Pancreas (tissue), 10 donors: ENCODE data around the gene NOCT. TPM values are rescaled to one million over a fixed set of nuclear protein-coding genes. Genes with fewer than 3 reads are reported as not detected.

ENCODE experiments used
- ATAC-seq, 4 donors: fragments of 200-7000 bp; cut with Tn5 transposase; one replicate each; pipeline versions ENCODE4 v1.8.0 to v1.9.1; 2020; ENCODE audit warnings: mild to moderate bottlenecking in 4 of 4, moderate library complexity in 4 of 4
- DNase-seq, 6 donors: peaks; one replicate each; pipeline ENCODE4 v3.0.0-alpha.2; 2020
- FAIRE-seq: peaks from 2 replicates; lab custom pipeline; 2012; peaks lifted over from hg19 to GRCh38; lab: Jason Lieb, UNC
- H3K27ac ChIP-seq, 4 donors: fragments of 200-600 bp; sonication (generic); 1 replicate in 3 of 4; 2 replicates in 1 of 4; pipeline versions ENCODE4 v1.5.0 to v1.8.0; 2020
- H3K27me3 ChIP-seq, 4 donors: fragments of 200-600 bp; one replicate each; pipeline ENCODE4 v1.8.0; 2021
- H3K36me3 ChIP-seq, 3 donors: fragments of 200-600 bp; sonication (generic) in 1 of 3; one replicate each; pipeline versions ENCODE4 v1.5.0 to v1.8.0; 2020 to 2021
- H3K4me1 ChIP-seq, 3 donors: fragments of 200-600 bp; one replicate each; pipeline ENCODE4 v1.8.0; 2021
- H3K4me3 ChIP-seq, 4 donors: fragments of 200-600 bp; sonication (generic) in 2 of 4; one replicate each; pipeline versions ENCODE4 v1.5.0 to v1.8.0; 2020 to 2021
- H3K9me3 ChIP-seq, 4 donors: fragments of 200-600 bp; one replicate each; pipeline ENCODE4 v1.8.0; 2021
- WGBS, 2 donors: extraction: QIAGEN DNeasy Blood & Tissue Kit; methylation state at CpG; one replicate each; pipeline ENCODE4 v1.1.7; 2013; 5-methylcytosine and 5-hydroxymethylcytosine counted together
- intact Hi-C, 3 donors: fragments of 100-400 bp; cut with DNase I; formaldehyde crosslinking; loops; one replicate each; pipeline versions ENCODE4 v1.11.1 to v1.14.2; 2022
- polyA plus RNA-seq, 2 donors: library from polyadenylated mRNA; stranded (reverse); fragments of 200-250 nt; gene quantifications; one replicate each; pipeline ENCODE4 v1.2.3, GENCODE V29; 2013
- total RNA-seq, 6 donors: library from RNA; stranded (reverse); fragmentation: NEBNext Ultra II Directional in 4 of 6; extraction: Animal tissue kit (Norgen Biotek cat#: 25700) in 4 of 6; gene quantifications; one replicate each; pipeline versions ENCODE4 v1.2.1 to v1.2.4, GENCODE V29; 2021 to 2023
- TF ChIP-seq, protein P1 (sequence below), 4 donors: fragments of 200-600 bp; sonication (generic) in 3 of 4; IDR thresholded peaks; one replicate each; pipeline versions ENCODE4 v1.5.0 to v1.8.0; 2021; ENCODE audit warnings: antibody characterized with exemption in 4 of 4
- donor health status: healthy with polysubstance abuse.
- donor health status: DM: no; HTN: no; CAD: no; lungs with moderate emphysema.
- donor health status: DM: no; HTN: no; CAD: no.
- donor health status: control.
- donor health status: control.
- donor health status: Bipolar disorder and iron deficiency.
- donor health status: DM: yes; HTN: yes; CAD: no.
- donor health status: DM: no; HTN: no; CAD: no.
- donor health status: DM: no; HTN: no; CAD: no.
- donor health status: DM: yes; HTN: yes; CAD: no.

The NOCT gene, protein sequence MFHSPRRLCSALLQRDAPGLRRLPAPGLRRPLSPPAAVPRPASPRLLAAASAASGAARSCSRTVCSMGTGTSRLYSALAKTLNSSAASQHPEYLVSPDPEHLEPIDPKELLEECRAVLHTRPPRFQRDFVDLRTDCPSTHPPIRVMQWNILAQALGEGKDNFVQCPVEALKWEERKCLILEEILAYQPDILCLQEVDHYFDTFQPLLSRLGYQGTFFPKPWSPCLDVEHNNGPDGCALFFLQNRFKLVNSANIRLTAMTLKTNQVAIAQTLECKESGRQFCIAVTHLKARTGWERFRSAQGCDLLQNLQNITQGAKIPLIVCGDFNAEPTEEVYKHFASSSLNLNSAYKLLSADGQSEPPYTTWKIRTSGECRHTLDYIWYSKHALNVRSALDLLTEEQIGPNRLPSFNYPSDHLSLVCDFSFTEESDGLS
- total RNA-seq, result 1 to 10 TPM; 2.0 to 4.4 (median 3.3) TPM
- 1 to 10 TPM; 1.6 to 3.0 TPM for polyA plus RNA-seq

DNA sequence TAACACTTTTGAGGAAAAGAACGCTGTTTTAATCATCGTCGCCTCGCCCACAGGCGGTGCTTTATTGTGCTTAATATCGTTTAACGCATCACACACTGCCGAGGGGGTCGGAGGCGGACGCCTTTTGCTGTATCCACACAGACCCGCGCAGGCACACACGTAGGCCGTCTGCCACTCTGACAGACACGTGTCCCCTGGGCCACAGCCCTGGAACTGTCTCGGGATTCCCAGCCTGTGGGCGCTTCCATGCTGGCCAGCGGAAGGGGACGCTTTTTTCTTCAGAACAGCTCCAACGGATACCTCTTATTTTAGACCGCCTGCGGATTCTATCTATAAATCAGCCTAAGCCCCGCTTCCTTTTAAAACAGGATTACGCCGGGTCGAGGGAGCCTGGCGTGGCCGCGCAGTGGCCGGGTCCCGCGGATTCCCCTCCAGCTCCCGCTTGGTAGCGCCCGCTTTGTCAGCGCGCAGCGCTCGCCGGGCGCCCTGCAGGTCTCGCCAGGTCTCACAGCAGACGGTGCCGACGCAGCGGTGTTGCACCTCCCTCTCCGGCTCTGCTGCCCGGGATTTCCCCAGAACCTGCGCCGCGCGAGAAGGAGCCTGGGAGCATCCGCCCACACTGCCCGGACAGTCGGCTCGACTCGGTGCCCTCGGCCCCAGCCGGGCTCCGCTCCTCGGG lies at the start of gene NOCT:
Gene NOCT, plus strand, starts transcription at position 513 of the 679 bp plus-strand sequence. CDS start 201 bp downstream, outside the sequence.
- FAIRE-seq (no peak), ATAC-seq (peak; percentile 90 to 95 (median 92)), DNase-seq (peak; percentile 91 to 97 (median 94))
- TF ChIP-seq, protein P1, sequence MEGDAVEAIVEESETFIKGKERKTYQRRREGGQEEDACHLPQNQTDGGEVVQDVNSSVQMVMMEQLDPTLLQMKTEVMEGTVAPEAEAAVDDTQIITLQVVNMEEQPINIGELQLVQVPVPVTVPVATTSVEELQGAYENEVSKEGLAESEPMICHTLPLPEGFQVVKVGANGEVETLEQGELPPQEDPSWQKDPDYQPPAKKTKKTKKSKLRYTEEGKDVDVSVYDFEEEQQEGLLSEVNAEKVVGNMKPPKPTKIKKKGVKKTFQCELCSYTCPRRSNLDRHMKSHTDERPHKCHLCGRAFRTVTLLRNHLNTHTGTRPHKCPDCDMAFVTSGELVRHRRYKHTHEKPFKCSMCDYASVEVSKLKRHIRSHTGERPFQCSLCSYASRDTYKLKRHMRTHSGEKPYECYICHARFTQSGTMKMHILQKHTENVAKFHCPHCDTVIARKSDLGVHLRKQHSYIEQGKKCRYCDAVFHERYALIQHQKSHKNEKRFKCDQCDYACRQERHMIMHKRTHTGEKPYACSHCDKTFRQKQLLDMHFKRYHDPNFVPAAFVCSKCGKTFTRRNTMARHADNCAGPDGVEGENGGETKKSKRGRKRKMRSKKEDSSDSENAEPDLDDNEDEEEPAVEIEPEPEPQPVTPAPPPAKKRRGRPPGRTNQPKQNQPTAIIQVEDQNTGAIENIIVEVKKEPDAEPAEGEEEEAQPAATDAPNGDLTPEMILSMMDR (IDR thresholded peaks at IDR 0.05), result no peak
- Histone ChIP-seq H3K9me3 (no peaks in the 10 kb centered on the region), H3K36me3 (no peaks in the 10 kb centered on the region), H3K27me3 (no peaks in the 10 kb centered on the region), H3K4me3 (peak within 1 kb of the TSS; percentile 40 to 79 (median 66)), H3K4me1 (peaks cover 19 to 23% (median 22%) of the 10 kb centered on the region in 3 donors), H3K27ac (peak within 1 kb of the TSS; percentile 89 to 95 (median 92))
- intact Hi-C loops, result no loop called here
- WGBS, 2 donors, result 0 to 1% methylated on average over 53 to 62 of the region's 62 CpGs

DNA sequence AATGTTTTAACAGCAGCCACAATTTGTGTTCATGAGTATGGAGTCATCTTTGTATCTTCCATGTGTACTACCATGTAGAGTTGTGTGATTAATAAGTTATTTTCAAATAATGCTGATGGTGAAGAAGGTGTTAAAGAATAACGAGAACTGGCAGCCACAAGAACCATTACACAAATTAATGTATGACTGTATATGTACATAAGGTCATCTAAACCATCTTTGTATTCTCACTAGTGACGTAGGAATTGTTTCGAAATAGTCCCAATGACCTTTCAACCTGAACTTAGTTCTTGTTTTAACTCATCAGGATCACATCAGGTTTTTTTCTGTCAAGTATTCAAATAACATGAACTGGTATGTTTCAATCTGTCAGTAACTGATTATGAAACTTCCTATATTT lies 48.3 kb upstream of the NOCT start:
- Histone ChIP-seq H3K9me3 (no peaks in the 10 kb centered on the region), H3K4me1 (no peaks in the 10 kb centered on the region), H3K27ac (no peak overlapping the region), H3K27me3 (no peaks in the 10 kb centered on the region), H3K36me3 (no peaks in the 10 kb centered on the region), H3K4me3 (no peak overlapping the region)
- DNase-seq (no peak), FAIRE-seq (no peak), ATAC-seq (no peak)
- intact Hi-C loops, result no loop called here
- TF ChIP-seq, protein P1 (IDR thresholded peaks at IDR 0.05), result no peak
- WGBS, 2 donors, result 48 to 51% methylated on average over 3 of the region's 3 CpGs

DNA sequence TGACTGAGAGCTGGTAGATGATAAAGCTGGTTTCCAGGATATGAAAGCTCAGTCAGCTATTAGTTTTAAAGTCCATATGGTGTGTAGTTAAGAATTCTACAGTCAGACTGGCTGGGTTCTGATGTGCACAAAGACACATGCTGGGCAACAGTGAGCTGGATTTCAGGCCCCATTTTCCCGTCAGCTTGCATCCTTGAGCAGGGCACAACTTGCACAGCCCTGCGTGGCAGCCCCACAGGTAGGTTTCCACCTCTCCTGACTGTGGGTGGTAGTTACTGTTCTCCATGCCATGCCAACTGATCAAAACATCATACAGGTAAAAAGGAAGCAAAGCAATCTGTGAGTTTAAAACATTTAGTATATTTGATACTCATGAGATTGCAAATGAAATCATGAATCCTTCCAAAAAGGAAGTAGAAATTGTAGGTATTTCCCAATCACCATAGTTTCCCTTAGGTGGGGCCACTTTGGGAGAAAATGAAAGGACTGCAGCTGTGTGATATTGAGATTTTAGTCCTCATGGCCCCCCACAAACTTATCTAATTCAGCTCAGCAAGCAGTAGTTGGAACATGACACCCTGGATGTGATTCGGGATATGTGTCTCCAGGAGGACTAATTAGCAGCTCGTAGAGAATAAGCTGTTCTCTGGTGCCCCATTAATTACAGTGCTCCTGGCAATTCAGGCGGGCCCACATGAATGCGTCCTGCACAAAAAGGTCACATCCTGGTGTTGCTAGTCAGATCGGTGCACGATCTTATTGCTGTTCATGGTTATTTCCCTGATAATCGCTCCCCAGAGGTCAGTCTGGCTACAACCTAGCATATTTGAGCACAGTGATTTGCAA lies 42.4 kb upstream of the NOCT start:
- intact Hi-C loops, result no loop called here
- Histone ChIP-seq H3K4me3 (no peak overlapping the region), H3K36me3 (no peaks in the 10 kb centered on the region), H3K27me3 (no peaks in the 10 kb centered on the region), H3K9me3 (no peaks in the 10 kb centered on the region), H3K4me1 (no peaks in the 10 kb centered on the region), H3K27ac (no peak overlapping the region)
- 55 to 63% methylated on average over 9 of the region's 9 CpGs for WGBS, 2 donors
- no peak for DNase-seq
- peak in 3 of 4 donors; percentile 21 to 79 (median 60) for ATAC-seq
- FAIRE-seq, result no peak
- TF ChIP-seq, protein P1 (IDR thresholded peaks at IDR 0.05), result no peak

DNA sequence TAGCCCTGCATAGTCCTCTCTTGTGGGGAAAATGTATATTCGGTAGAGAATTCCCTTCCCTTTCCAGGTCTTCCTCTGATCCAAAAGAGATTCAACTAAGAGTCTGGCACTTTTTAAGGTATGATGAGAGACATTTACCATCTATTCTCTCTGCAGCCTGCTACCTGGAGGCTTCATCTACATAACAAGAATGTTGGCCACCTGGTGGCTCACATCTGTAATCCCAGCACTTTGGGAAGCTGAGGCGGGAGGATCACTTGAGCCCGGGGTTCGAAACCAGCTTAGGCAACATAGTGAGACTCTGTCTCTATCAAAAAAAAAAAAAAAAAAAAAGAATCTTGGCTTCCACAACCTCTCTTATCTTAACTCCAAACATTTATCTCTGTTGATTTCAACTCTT lies 40.4 kb upstream of the NOCT start:
- Histone ChIP-seq H3K4me1 (no peaks in the 10 kb centered on the region), H3K9me3 (no peaks in the 10 kb centered on the region), H3K4me3 (no peak overlapping the region), H3K36me3 (no peaks in the 10 kb centered on the region), H3K27ac (no peak overlapping the region), H3K27me3 (no peaks in the 10 kb centered on the region)
- intact Hi-C loops, result no loop called here
- DNase-seq, result no peak
- 74 to 91% methylated on average over 4 of the region's 4 CpGs for WGBS, 2 donors
- no peak for FAIRE-seq
- TF ChIP-seq, protein P1 (IDR thresholded peaks at IDR 0.05), result no peak
- ATAC-seq, result no peak
